ENCODE data around the gene GINS2. TPM values are rescaled to one million over a fixed set of nuclear protein-coding genes. Genes with fewer than 3 reads are reported as not detected.

The GINS2 gene
- total and polyA plus RNA-seq, 11 donors, result 0.15 to 4.2 (median 0.53) TPM; not detected in 1

DNA sequence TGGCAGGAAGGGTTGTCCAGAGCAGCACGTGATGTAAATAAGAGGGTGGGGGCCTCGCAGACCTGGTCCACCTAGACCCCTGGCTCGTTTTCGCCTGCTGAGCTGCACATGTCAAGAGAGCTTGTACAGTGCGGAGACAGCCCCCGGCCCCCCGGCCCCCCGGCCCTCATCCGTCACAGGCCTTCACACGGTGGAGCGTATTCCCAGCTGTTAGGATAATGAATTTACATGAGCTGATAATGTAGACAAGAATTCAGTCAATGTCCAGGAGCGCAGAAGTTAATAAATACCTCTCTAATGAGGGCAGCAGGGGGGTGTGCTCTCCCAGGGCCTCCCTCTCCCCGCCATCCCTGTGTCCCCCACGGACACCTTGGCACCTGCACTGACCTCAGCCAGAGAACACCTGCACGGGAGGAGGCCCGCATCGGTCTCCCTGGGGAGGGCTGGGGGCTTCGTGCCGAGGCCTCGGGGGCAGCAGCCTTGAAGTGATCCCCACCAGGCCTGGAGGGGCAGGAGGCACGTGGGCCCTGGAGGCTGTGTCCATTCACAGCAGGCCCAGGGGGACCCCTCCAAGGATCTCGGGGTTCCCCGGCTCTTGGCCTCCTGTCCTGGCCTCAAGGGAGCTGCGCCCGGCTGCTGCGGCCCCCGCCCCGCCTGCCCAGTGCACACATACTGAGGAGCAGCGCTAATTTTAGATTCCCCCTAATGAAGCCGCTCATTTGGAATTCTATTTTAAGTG lies 61.1 kb downstream of the GINS2 start:
- ATAC-seq (peak; percentile 74 to 86 (median 80)), DNase-seq (peak in 4 of 5 donors; percentile 64 to 78 (median 72))
- Histone ChIP-seq H3K27ac (peak overlapping the region; percentile 56 to 97 (median 90)), H3K4me1 (peaks cover 5 to 94% (median 49%) of the 10 kb centered on the region in 12 donors), H3K36me3 (no peaks in the 10 kb centered on the region), H3K9me3 (peaks cover 0 to 12% (median 1%) of the 10 kb centered on the region in 12 donors), H3K4me3 (peak overlapping the region in 7 of 12 donors; percentile 23 to 41 (median 31)), H3K27me3 (no peaks in the 10 kb centered on the region)
- TF ChIP-seq, protein P1, sequence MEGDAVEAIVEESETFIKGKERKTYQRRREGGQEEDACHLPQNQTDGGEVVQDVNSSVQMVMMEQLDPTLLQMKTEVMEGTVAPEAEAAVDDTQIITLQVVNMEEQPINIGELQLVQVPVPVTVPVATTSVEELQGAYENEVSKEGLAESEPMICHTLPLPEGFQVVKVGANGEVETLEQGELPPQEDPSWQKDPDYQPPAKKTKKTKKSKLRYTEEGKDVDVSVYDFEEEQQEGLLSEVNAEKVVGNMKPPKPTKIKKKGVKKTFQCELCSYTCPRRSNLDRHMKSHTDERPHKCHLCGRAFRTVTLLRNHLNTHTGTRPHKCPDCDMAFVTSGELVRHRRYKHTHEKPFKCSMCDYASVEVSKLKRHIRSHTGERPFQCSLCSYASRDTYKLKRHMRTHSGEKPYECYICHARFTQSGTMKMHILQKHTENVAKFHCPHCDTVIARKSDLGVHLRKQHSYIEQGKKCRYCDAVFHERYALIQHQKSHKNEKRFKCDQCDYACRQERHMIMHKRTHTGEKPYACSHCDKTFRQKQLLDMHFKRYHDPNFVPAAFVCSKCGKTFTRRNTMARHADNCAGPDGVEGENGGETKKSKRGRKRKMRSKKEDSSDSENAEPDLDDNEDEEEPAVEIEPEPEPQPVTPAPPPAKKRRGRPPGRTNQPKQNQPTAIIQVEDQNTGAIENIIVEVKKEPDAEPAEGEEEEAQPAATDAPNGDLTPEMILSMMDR (IDR thresholded peaks at IDR 0.05), result no peak
- TF ChIP-seq POLR2A (IDR thresholded peaks at IDR 0.05), result no peak
- 45 to 62% (median 50%) methylated on average over 23 to 30 of the region's 30 CpGs for WGBS, 4 donors
- intact Hi-C loops (cut with DNase I), result no loop called here

DNA sequence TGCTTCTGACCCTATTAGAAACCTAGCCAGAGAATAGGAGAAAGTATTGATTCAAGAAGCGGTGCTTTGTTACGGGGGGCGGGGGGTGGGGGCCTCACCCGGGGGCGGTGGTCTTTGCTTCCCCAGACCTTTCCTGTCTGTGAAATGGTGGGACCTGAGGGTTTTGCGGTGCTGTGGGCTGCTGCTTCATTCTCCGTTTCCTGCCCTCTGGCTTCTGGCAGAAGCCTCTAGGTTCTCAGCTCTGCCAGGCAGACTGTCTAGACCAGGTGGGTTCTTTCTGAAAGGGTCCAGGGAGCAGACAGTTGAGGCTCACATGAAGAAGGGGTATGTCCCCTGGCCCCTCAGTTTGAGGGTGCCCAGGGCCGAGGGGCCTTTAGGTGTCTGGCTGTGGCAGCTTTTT lies 61.7 kb downstream of the GINS2 start:
- peak overlapping the region; percentile 27 to 97 (median 90) for H3K27ac ChIP-seq
- ATAC-seq (no peak), DNase-seq (no peak)
- intact Hi-C loops (cut with DNase I), result no loop called here
- 31 to 45% (median 33%) methylated on average over 7 to 8 of the region's 8 CpGs for WGBS, 4 donors
- H3K27me3 ChIP-seq, result no peaks in the 10 kb centered on the region
- H3K36me3 ChIP-seq, result no peaks in the 10 kb centered on the region
- H3K4me3 ChIP-seq, result peak overlapping the region in 2 of 12 donors; percentile 18 to 23
- H3K9me3 ChIP-seq, result peaks cover 0 to 12% (median 1%) of the 10 kb centered on the region in 12 donors
- H3K4me1 ChIP-seq, result peaks cover 5 to 92% (median 49%) of the 10 kb centered on the region in 12 donors
- TF ChIP-seq POLR2A (IDR thresholded peaks at IDR 0.05), result no peak
- TF ChIP-seq, protein P1 (IDR thresholded peaks at IDR 0.05), result no peak

Other genes with a start within 250 kb of the GINS2 start
- 10 to 100 TPM; 23.4 to 48.4 (median 38.5) TPM for gene GSE1, start 75.6 kb downstream of the GINS2 start, total RNA-seq
- gene GSE1, start 75.6 kb downstream of the GINS2 start, polyA plus RNA-seq, result 10 to 100 TPM; 18.1 to 35.3 TPM
- gene C16orf74, start 62.1 kb upstream of the GINS2 start, total RNA-seq, result 1 to 10 TPM; 1.0 to 4.1 (median 1.6) TPM
- 1 to 10 TPM in 1 of 2 donors, under 1 TPM in 1; 0.53 to 3.7 TPM for gene C16orf74, start 62.1 kb upstream of the GINS2 start, polyA plus RNA-seq
- gene EMC8, start 110.6 kb upstream of the GINS2 start, total RNA-seq, result 10 to 100 TPM; 20.7 to 39.1 (median 24.4) TPM
- 10 to 100 TPM in 1 of 2 donors, 1 to 10 TPM in 1; 9.2 to 28.8 TPM for gene EMC8, start 110.6 kb upstream of the GINS2 start, polyA plus RNA-seq
- 1,000 to 10,000 TPM; 1,047 to 2,365 (median 1,785) TPM for gene COX4I1, start 110.7 kb upstream of the GINS2 start, total RNA-seq
- gene COX4I1, start 110.7 kb upstream of the GINS2 start, polyA plus RNA-seq, result 1,000 to 10,000 TPM; 1,879 to 5,448 TPM
- 10 to 100 TPM in 2 of 9 donors, 1 to 10 TPM in 7; 1.8 to 31.8 (median 3.8) TPM for gene IRF8, start 210.2 kb upstream of the GINS2 start, total RNA-seq
- 1 to 10 TPM; 1.0 to 2.1 TPM for gene IRF8, start 210.2 kb upstream of the GINS2 start, polyA plus RNA-seq